ENCODE data around the gene PAX5.
A peak's percentile ranks its signal among the peaks of the same experiment; 100 is the strongest.

PAX5 gene

DNA sequence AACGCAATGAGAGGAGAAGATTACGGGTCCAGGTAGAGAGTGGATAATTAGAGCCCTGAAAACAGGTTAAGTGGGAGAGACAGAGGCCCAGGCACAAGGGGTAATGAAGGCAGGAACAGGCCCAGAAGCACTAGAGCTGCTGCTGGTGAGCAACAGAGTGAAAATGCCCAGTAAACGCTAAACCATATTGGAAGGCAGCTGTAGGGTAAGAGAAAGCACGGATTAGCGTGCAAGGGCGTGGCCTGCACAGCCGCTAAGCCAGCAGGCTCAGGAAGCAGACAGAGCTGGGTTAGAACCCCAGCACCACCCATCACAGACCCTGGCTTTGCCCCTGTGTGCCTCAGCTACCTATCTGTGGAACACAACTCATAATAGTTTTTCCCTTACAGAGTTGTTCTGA lies 93.2 kb downstream of the PAX5 start (continued):
- TF ChIP-seq, protein P1, sequence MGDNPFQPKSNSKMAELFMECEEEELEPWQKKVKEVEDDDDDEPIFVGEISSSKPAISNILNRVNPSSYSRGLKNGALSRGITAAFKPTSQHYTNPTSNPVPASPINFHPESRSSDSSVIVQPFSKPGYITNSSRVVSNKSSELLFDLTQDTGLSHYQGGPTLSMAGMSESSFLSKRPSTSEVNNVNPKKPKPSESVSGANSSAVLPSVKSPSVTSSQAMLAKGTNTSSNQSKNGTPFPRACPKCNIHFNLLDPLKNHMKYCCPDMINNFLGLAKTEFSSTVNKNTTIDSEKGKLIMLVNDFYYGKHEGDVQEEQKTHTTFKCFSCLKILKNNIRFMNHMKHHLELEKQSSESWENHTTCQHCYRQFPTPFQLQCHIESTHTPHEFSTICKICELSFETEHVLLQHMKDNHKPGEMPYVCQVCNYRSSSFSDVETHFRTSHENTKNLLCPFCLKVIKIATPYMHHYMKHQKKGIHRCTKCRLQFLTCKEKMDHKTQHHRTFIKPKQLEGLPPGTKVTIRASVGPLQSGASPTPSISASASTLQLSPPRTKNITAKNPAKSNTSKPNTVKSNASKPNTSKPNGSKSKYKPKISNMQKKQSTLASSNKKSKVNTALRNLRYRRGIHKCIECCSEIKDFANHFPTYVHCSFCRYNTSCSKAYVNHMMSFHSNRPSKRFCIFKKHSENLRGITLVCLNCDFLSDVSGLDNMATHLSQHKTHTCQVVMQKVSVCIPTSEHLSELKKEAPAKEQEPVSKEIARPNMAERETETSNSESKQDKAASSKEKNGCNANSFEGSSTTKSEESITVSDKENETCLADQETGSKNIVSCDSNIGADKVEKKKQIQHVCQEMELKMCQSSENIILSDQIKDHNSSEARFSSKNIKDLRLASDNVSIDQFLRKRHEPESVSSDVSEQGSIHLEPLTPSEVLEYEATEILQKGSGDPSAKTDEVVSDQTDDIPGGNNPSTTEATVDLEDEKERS (tag by site-specific recombination; IDR thresholded peaks at IDR 0.05): no peak
- TF ChIP-seq, protein P2, sequence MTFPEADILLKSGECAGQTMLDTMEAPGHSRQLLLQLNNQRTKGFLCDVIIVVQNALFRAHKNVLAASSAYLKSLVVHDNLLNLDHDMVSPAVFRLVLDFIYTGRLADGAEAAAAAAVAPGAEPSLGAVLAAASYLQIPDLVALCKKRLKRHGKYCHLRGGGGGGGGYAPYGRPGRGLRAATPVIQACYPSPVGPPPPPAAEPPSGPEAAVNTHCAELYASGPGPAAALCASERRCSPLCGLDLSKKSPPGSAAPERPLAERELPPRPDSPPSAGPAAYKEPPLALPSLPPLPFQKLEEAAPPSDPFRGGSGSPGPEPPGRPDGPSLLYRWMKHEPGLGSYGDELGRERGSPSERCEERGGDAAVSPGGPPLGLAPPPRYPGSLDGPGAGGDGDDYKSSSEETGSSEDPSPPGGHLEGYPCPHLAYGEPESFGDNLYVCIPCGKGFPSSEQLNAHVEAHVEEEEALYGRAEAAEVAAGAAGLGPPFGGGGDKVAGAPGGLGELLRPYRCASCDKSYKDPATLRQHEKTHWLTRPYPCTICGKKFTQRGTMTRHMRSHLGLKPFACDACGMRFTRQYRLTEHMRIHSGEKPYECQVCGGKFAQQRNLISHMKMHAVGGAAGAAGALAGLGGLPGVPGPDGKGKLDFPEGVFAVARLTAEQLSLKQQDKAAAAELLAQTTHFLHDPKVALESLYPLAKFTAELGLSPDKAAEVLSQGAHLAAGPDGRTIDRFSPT (tag by site-specific recombination; IDR thresholded peaks at IDR 0.05): no peak
- no peak for TF ChIP-seq ZNF423 (tag by site-specific recombination; IDR thresholded peaks at IDR 0.05)
- TF ChIP-seq, protein P3, sequence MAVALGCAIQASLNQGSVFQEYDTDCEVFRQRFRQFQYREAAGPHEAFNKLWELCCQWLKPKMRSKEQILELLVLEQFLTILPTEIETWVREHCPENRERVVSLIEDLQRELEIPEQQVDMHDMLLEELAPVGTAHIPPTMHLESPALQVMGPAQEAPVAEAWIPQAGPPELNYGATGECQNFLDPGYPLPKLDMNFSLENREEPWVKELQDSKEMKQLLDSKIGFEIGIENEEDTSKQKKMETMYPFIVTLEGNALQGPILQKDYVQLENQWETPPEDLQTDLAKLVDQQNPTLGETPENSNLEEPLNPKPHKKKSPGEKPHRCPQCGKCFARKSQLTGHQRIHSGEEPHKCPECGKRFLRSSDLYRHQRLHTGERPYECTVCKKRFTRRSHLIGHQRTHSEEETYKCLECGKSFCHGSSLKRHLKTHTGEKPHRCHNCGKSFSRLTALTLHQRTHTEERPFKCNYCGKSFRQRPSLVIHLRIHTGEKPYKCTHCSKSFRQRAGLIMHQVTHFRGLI (tag by site-specific recombination; IDR thresholded peaks at IDR 0.05): no peak
- TF ChIP-seq, protein P4, sequence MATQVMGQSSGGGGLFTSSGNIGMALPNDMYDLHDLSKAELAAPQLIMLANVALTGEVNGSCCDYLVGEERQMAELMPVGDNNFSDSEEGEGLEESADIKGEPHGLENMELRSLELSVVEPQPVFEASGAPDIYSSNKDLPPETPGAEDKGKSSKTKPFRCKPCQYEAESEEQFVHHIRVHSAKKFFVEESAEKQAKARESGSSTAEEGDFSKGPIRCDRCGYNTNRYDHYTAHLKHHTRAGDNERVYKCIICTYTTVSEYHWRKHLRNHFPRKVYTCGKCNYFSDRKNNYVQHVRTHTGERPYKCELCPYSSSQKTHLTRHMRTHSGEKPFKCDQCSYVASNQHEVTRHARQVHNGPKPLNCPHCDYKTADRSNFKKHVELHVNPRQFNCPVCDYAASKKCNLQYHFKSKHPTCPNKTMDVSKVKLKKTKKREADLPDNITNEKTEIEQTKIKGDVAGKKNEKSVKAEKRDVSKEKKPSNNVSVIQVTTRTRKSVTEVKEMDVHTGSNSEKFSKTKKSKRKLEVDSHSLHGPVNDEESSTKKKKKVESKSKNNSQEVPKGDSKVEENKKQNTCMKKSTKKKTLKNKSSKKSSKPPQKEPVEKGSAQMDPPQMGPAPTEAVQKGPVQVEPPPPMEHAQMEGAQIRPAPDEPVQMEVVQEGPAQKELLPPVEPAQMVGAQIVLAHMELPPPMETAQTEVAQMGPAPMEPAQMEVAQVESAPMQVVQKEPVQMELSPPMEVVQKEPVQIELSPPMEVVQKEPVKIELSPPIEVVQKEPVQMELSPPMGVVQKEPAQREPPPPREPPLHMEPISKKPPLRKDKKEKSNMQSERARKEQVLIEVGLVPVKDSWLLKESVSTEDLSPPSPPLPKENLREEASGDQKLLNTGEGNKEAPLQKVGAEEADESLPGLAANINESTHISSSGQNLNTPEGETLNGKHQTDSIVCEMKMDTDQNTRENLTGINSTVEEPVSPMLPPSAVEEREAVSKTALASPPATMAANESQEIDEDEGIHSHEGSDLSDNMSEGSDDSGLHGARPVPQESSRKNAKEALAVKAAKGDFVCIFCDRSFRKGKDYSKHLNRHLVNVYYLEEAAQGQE (tag by site-specific recombination; IDR thresholded peaks at IDR 0.05): no peak
- TF ChIP-seq ZNF433 (tag by site-specific recombination; IDR thresholded peaks at IDR 0.05; ENCODE audit: low read depth): no peak
- no peak for TF ChIP-seq MZF1 (tag by site-specific recombination; IDR thresholded peaks at IDR 0.05; ENCODE audit: borderline replicate concordance)
- TF ChIP-seq, protein P5, sequence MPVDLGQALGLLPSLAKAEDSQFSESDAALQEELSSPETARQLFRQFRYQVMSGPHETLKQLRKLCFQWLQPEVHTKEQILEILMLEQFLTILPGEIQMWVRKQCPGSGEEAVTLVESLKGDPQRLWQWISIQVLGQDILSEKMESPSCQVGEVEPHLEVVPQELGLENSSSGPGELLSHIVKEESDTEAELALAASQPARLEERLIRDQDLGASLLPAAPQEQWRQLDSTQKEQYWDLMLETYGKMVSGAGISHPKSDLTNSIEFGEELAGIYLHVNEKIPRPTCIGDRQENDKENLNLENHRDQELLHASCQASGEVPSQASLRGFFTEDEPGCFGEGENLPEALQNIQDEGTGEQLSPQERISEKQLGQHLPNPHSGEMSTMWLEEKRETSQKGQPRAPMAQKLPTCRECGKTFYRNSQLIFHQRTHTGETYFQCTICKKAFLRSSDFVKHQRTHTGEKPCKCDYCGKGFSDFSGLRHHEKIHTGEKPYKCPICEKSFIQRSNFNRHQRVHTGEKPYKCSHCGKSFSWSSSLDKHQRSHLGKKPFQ (tag by site-specific recombination; IDR thresholded peaks at IDR 0.05): no peak
- no peak for TF ChIP-seq ZNF155 (tag by site-specific recombination; IDR thresholded peaks at IDR 0.05)
- TF ChIP-seq ZNF560 (tag by site-specific recombination; IDR thresholded peaks at IDR 0.05; ENCODE audit: borderline replicate concordance): no peak
- TF ChIP-seq ZNF548 (tag by site-specific recombination; IDR thresholded peaks at IDR 0.05): no peak

DNA sequence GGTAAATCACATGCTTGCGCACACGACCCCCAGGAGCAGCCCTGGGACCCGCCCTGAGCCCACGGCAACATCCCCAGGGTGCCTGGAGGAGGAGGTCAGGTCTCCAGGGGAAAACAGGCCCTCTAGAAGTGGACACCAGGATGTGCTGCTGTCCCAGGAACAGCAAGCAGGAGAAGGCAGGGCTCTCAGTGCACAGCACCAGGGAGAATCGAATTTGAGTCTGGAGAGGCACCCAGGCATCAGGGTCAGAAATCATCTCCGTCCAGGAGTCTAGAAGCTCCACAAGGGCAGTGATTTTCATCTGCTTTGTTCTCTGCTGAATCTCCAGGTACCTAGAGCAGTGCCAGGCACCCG lies 93.6 kb downstream of the PAX5 start:
- Histone ChIP-seq H3K4me3 (ENCODE audit: low read depth, low read length) (no peak overlapping the region), H3K27ac (ENCODE audit: extremely low read depth, low read depth, low read length) (no peak overlapping the region), H3K9me3 (ENCODE audit: control insufficient read depth, insufficient read depth, low read depth, low read length) (no peaks in the 10 kb centered on the region), H3K36me3 (ENCODE audit: control insufficient read depth in 2 of 2, insufficient read depth in 1 of 2, low read length in 2 of 2) (no peaks in the 10 kb centered on the region), H3K4me1 (ENCODE audit: control insufficient read depth, insufficient read depth, low read length) (peaks cover 4% of the 10 kb centered on the region)
- no peak for TF ChIP-seq ZNF626 (tag by site-specific recombination; IDR thresholded peaks at IDR 0.05)
- no peak for TF ChIP-seq IKZF3 (tag by site-specific recombination; IDR thresholded peaks at IDR 0.05)
- no peak for TF ChIP-seq ZNF624 (tag by site-specific recombination; IDR thresholded peaks at IDR 0.05)
- TF ChIP-seq, protein P6, sequence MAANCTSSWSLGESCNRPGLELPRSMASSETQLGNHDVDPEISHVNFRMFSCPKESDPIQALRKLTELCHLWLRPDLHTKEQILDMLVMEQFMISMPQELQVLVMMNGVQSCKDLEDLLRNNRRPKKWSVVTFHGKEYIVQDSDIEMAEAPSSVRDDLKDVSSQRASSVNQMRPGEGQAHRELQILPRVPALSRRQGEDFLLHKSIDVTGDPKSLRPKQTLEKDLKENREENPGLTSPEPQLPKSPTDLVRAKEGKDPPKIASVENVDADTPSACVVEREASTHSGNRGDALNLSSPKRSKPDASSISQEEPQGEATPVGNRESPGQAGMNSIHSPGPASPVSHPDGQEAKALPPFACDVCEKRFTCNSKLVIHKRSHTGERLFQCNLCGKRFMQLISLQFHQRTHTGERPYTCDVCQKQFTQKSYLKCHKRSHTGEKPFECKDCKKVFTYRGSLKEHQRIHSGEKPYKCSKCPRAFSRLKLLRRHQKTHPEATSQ (tag by site-specific recombination; IDR thresholded peaks at IDR 0.05): no peak
- TF ChIP-seq, protein P7, sequence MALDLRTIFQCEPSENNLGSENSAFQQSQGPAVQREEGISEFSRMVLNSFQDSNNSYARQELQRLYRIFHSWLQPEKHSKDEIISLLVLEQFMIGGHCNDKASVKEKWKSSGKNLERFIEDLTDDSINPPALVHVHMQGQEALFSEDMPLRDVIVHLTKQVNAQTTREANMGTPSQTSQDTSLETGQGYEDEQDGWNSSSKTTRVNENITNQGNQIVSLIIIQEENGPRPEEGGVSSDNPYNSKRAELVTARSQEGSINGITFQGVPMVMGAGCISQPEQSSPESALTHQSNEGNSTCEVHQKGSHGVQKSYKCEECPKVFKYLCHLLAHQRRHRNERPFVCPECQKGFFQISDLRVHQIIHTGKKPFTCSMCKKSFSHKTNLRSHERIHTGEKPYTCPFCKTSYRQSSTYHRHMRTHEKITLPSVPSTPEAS (tag by site-specific recombination; IDR thresholded peaks at IDR 0.05): no peak
- TF ChIP-seq ZNF37A (tag by site-specific recombination; IDR thresholded peaks at IDR 0.05): no peak
- peak; percentile 6; the same call in 1 of the 2 replicates for TF ChIP-seq ZIC2 (tag by site-specific recombination; IDR thresholded peaks at IDR 0.05)
- TF ChIP-seq ZNF629 (tag by site-specific recombination; IDR thresholded peaks at IDR 0.05): 0 out of 2 replicates have a peak, but pooled peaks have one; percentile 3
- TF ChIP-seq SCRT1 (tag by site-specific recombination; IDR thresholded peaks at IDR 0.05; ENCODE audit: borderline replicate concordance): no peak
- CTCF ChIA-PET: no interaction called here
- POLR2A ChIA-PET: no interaction called here

Measured in HEK293 (cell line).